ENCODE data around the gene MPO.

MPO gene

GRCh38 chr17:58277107-58277801 is 3.5 kb downstream of the MPO start:
- DNase-seq (ENCODE audit: low read depth in 2 of 2): peak; percentile 14 to 15
- peak; percentile 33 for TF ChIP-seq CTCF (IDR thresholded peaks at IDR 0.05; ENCODE audit: low read depth, low read length)
- H3K4me3 ChIP-seq (replicated peaks in 1 of 2; ENCODE audit: low read depth in 2 of 2, low read length in 2 of 2): no peak overlapping the region

- DNase-seq (ENCODE audit: low read depth in 2 of 2): no peak
- no peak for TF ChIP-seq CTCF (IDR thresholded peaks at IDR 0.05; ENCODE audit: low read depth, low read length)
- no peak overlapping the region for H3K4me3 ChIP-seq (replicated peaks in 1 of 2; ENCODE audit: low read depth in 2 of 2, low read length in 2 of 2)
These were observed 4.3 kb downstream of the MPO start for GRCh38 chr17:58276423-58276822.

- no peak for DNase-seq (ENCODE audit: low read depth in 2 of 2)
- no peak for TF ChIP-seq CTCF (IDR thresholded peaks at IDR 0.05; ENCODE audit: low read depth, low read length)
- H3K4me3 ChIP-seq (replicated peaks in 1 of 2; ENCODE audit: low read depth in 2 of 2, low read length in 2 of 2): no peak overlapping the region
These were observed 5.3 kb downstream of the MPO start for GRCh38 chr17:58275417-58275816.

- H3K4me3 ChIP-seq (replicated peaks in 1 of 2; ENCODE audit: low read depth in 2 of 2, low read length in 2 of 2): no peak overlapping the region
- DNase-seq (ENCODE audit: low read depth in 2 of 2): no peak
These were observed 7.2 kb downstream of the MPO start for GRCh38 chr17:58273453-58274104.

GRCh38 chr17:58272367-58273280 is 8.1 kb downstream of the MPO start:
- DNase-seq (ENCODE audit: low read depth in 2 of 2): no peak

More at GRCh38 chr17:58273453-58274104, 7.2 kb downstream of the MPO start:
- TF ChIP-seq CTCF (IDR thresholded peaks at IDR 0.05; ENCODE audit: low read depth, low read length): no peak

More at GRCh38 chr17:58272367-58273280, 8.1 kb downstream of the MPO start:
- no peak for TF ChIP-seq CTCF (IDR thresholded peaks at IDR 0.05; ENCODE audit: low read depth, low read length)
- no peak overlapping the region for H3K4me3 ChIP-seq (replicated peaks in 1 of 2; ENCODE audit: low read depth in 2 of 2, low read length in 2 of 2)

Measured in cardiac fibroblast (primary cell).